NCI-H1092 (cell line): ENCODE data around the gene STX18.

ENCODE experiments used
- DNase-seq: peaks from one replicate; lab custom pipeline; 2025; lab: John Stamatoyannopoulos, UW

STX18 gene

GRCh38 chr4:4377732-4378460 lies 164.0 kb downstream of the STX18 start:
- DNase-seq, result no peak

GRCh38 chr4:4377191-4377590 lies 164.7 kb downstream of the STX18 start:
- DNase-seq, result no peak

- DNase-seq, result no peak
Observed at GRCh38 chr4:4376074-4376473, 165.8 kb downstream of the STX18 start.

- DNase-seq, result no peak
Observed at GRCh38 chr4:4374388-4375098, 167.3 kb downstream of the STX18 start.
